Measurements from ENCODE around the gene TMC6.

Gene TMC6

DNA sequence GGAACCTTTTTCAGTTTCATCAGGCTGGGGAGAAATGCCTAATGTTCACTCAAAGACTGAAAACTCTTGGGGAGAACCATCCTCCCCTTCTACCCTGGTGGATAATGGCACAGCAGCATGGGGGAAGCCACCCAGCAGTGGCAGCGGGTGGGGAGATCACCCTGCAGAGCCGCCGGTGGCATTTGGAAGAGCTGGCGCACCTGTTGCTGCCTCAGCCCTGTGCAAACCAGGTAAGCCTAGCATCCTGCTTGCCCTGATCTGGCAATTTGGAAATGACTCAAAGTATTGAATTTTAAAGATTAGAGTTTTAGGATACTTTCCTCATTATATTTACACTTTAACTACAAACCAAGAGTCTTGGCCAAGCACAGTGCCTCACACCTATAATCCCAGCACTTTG is 63.8 kb downstream of the TMC6 start:
- no peak for DNase-seq

DNA sequence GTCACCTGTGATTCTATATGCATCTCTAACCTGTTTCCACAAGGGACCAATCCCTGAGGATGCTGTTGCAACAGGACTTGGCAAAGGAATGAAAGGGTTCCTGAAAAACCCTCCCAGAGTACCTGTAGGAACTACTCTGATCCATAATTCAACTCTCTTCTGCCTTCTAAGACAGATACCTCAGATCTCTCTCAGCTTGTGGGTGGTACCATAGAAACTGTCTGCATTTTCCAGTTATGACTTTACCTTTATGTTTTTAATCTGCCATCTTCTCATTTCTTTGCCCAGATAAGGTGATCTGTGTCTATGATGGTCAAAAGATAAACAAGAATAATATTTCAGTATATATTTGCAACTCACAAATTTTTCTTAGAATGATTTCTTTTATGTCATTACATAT is 65.1 kb downstream of the TMC6 start:
- no peak for DNase-seq

DNA sequence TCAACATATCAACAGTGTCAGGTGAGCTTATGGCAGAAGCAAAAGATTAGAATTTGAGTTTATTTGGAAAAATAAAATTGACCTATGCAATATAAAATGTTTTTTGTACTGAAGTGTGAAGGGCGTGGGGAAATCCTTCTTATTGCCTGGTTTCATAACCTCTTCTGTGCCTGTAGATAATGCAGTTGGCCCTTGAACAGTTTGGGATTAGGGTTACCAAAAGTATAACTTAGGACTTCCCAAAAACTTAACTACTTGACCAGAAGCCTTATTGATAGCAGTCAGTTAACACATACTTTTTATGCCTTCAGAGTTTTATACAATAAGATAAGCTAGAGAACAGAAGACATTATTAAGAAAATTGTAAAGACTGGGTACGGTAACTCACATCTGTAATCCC is 66.0 kb downstream of the TMC6 start:
- DNase-seq = no peak
